ENCODE measurements around the gene RADIL. TPM values are rescaled to one million over a fixed set of nuclear protein-coding genes. Genes with fewer than 3 reads are reported as not detected.

RADIL gene
- polyA plus RNA-seq, 1 donor (not counting 4 experiments of a cell fraction or from before 2014, with no cell fraction given) = not detected

GRCh38 chr7:4805984-4806300, 77.6 kb downstream of the RADIL start:
- no peak overlapping the region for H3K4me2 ChIP-seq (ENCODE audit: control insufficient read depth, extremely low read depth, insufficient read depth, low read depth, low read length)
- H2AFZ ChIP-seq (ENCODE audit: control insufficient read depth, low read length) = no peak overlapping the region
- H3K9ac ChIP-seq (ENCODE audit: control insufficient read depth, extremely low read depth, insufficient read depth, low read length) = no peak overlapping the region
- no peak for TF ChIP-seq EZH2 (IDR thresholded peaks at IDR 0.05; ENCODE audit: low read length)
- TF ChIP-seq, protein P1, sequence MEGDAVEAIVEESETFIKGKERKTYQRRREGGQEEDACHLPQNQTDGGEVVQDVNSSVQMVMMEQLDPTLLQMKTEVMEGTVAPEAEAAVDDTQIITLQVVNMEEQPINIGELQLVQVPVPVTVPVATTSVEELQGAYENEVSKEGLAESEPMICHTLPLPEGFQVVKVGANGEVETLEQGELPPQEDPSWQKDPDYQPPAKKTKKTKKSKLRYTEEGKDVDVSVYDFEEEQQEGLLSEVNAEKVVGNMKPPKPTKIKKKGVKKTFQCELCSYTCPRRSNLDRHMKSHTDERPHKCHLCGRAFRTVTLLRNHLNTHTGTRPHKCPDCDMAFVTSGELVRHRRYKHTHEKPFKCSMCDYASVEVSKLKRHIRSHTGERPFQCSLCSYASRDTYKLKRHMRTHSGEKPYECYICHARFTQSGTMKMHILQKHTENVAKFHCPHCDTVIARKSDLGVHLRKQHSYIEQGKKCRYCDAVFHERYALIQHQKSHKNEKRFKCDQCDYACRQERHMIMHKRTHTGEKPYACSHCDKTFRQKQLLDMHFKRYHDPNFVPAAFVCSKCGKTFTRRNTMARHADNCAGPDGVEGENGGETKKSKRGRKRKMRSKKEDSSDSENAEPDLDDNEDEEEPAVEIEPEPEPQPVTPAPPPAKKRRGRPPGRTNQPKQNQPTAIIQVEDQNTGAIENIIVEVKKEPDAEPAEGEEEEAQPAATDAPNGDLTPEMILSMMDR (optimal IDR thresholded peaks at IDR 0.05 in 1 of 3, IDR thresholded peaks at IDR 0.05 in 1 of 3, conservative IDR thresholded peaks at IDR 0.05 in 1 of 3; ENCODE audit: extremely low read depth in 1 of 3, insufficient read depth in 2 of 3, low read length in 3 of 3) = no peak
- H3K36me3 ChIP-seq (ENCODE audit: control insufficient read depth in 2 of 2, extremely low read depth in 1 of 2, insufficient read depth in 2 of 2, low read length in 2 of 2) = no peaks in the 10 kb centered on the region
- H3K79me2 ChIP-seq (ENCODE audit: control insufficient read depth, insufficient read depth, low read length) = no peaks in the 10 kb centered on the region
- DNase-seq (ENCODE audit: low read depth, low spot score) (no peak), FAIRE-seq (no peak)
- no peak overlapping the region for H3K27ac ChIP-seq (ENCODE audit: control insufficient read depth, insufficient read depth, low read length)
- H3K27me3 ChIP-seq (ENCODE audit: control insufficient read depth, extremely low read depth, insufficient read depth, low read length) = peaks cover 30% of the 10 kb centered on the region
- H3K4me3 ChIP-seq (ENCODE audit: control insufficient read depth in 2 of 3, extremely low read depth in 1 of 3, insufficient read depth in 2 of 3, low read depth in 1 of 3, low read length in 3 of 3) = no peak overlapping the region
- H3K4me1 ChIP-seq (ENCODE audit: control insufficient read depth, extremely low read depth, insufficient read depth, low read length) = no peaks in the 10 kb centered on the region
- no peaks in the 10 kb centered on the region for H4K20me1 ChIP-seq (ENCODE audit: control insufficient read depth, extremely low read depth, insufficient read depth, low read length)
- dilution Hi-C loops (cut with MboI; ENCODE audit: extremely low pct_ligation_motif_present, low sequenced_read_pairs) = no loop called here
- no peaks in the 10 kb centered on the region for H3K9me1 ChIP-seq (ENCODE audit: control insufficient read depth, extremely low read depth, insufficient read depth, low read length)
- no peaks in the 10 kb centered on the region for H3K9me3 ChIP-seq (ENCODE audit: control insufficient read depth, low read depth, low read length)

- TF ChIP-seq EZH2 (IDR thresholded peaks at IDR 0.05; ENCODE audit: low read length) = no peak
- TF ChIP-seq, protein P1 (optimal IDR thresholded peaks at IDR 0.05 in 1 of 3, IDR thresholded peaks at IDR 0.05 in 1 of 3, conservative IDR thresholded peaks at IDR 0.05 in 1 of 3; ENCODE audit: extremely low read depth in 1 of 3, insufficient read depth in 2 of 3, low read length in 3 of 3) = no peak
- Histone ChIP-seq H3K27me3 (ENCODE audit: control insufficient read depth, extremely low read depth, insufficient read depth, low read length) (peaks cover 30% of the 10 kb centered on the region), H3K9me3 (ENCODE audit: control insufficient read depth, low read depth, low read length) (no peaks in the 10 kb centered on the region), H3K79me2 (ENCODE audit: control insufficient read depth, insufficient read depth, low read length) (no peaks in the 10 kb centered on the region), H3K27ac (ENCODE audit: control insufficient read depth, insufficient read depth, low read length) (no peak overlapping the region), H3K4me2 (ENCODE audit: control insufficient read depth, extremely low read depth, insufficient read depth, low read depth, low read length) (no peak overlapping the region), H3K9ac (ENCODE audit: control insufficient read depth, extremely low read depth, insufficient read depth, low read length) (no peak overlapping the region), H3K4me1 (ENCODE audit: control insufficient read depth, extremely low read depth, insufficient read depth, low read length) (no peaks in the 10 kb centered on the region), H3K4me3 (ENCODE audit: control insufficient read depth in 2 of 3, extremely low read depth in 1 of 3, insufficient read depth in 2 of 3, low read depth in 1 of 3, low read length in 3 of 3) (no peak overlapping the region), H3K36me3 (ENCODE audit: control insufficient read depth in 2 of 2, extremely low read depth in 1 of 2, insufficient read depth in 2 of 2, low read length in 2 of 2) (no peaks in the 10 kb centered on the region), H2AFZ (ENCODE audit: control insufficient read depth, low read length) (no peak overlapping the region), H4K20me1 (ENCODE audit: control insufficient read depth, extremely low read depth, insufficient read depth, low read length) (no peaks in the 10 kb centered on the region), H3K9me1 (ENCODE audit: control insufficient read depth, extremely low read depth, insufficient read depth, low read length) (no peaks in the 10 kb centered on the region)
- dilution Hi-C loops (cut with MboI; ENCODE audit: extremely low pct_ligation_motif_present, low sequenced_read_pairs) = no loop called here
- DNase-seq (ENCODE audit: low read depth, low spot score) = no peak
- no peak for FAIRE-seq
Observed at GRCh38 chr7:4805110-4805983, 78.2 kb downstream of the RADIL start.

Measured in keratinocyte (primary cell).